ENCODE results near the gene GUCD1.
"Not testable (repeated sequence)": the region's sequence is repeated elsewhere in the genome, so short reads cannot be mapped to it uniquely, and the experiment has no call there.

Gene GUCD1

GRCh38 chr22:24554313-24555164 is at the start of gene GUCD1:
TSS of gene GUCD1 (minus strand) at chr22:24555138. CDS start at chr22:24554991, 147 bp downstream.
- DNase-seq, result no peak

DNA sequence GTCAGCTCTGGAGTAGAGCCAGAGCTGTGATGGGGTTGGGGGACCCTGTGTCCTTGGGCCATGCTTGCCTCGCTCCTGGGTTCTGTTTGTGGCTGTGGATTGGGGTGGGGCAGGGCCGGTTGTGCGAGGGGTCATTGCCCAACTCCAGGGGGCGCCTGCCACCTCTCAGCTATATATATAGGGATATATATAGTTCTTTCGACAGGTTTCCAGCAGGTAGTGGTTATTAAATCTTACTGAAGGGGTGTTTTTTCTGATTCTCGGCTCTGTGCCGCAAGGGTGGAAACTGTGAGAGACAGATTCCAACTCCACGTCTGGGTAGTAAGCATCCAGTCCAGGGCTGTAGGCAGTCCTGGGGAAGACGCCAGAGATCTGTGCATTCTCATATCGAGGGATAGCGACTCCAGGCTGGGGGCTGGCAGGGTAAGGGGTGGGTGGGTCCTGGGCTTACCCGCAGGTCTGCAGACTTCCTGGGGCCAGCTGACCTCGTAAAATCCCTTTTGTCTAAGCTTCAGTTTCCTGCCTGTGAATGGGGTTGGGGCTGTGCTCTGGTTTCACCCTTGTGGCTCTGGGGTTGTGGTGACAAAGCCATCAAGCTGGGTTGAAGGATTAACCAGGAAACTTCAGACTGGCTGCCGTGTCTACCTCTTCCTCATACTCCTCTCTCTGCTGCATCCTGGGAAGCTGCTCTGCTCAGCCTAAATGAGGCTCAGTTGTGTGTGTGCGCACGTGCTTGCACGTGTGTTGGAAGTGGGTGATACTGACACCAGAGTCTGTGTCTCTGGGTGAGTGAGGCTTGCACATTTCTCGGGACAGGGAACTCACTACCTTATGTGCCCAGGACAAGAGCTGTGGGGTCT is 49.1 kb upstream of the GUCD1 start:
- not testable (repeated sequence) for DNase-seq

DNA sequence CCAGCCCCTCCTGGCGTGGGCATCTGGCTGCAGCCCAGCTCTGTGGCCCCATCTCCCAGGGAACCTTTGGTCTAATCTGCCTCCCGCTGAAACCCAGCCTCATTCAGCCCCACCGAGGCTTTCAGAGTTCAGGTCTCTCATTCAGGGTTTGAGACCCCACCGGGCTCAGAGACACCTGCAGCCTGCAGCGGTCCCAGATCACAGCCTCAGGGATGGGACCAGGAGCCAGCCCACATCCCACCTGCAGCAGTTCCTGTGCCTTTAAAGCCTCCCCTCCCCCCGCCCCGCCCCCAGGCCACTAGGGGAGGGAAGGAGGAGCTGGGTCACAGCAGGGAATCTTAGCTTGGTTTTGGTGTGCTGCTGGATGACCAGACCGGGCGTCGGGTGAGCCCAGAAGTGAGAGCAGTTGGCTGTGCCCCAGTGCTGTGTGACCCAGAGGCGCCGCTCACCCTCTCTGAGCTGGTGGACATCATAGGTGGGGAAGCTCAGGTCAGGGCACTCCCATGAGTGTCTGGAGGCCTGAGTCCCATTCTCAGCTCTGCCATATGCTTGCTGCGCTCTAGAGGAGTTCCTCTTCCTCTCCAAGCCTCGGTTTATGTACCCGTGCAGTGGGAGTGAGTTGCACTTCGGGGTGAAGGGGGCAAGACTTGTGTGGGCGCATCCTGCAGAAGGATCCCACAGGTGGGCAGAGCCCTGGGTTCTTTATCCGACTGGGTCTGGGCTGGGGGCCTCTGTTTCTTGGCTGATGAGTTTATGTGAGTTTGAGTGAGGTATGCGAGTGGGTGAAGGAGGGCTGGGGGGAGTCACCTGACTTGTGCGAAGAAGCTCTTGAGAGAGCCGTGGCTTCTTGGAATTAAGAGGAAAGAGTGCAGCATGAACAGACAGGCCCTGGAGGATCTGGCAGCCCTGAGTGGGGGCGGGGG is 48.2 kb upstream of the GUCD1 start, which contains the start of gene GGT1:
TSS of gene GGT1 (plus strand) at position 347 of the 923 bp plus-strand sequence. CDS start 7,889 bp downstream, outside the sequence.
- not testable (repeated sequence) for DNase-seq

- not testable (repeated sequence) for DNase-seq
Observed at GRCh38 chr22:24602105-24602749, 47.3 kb upstream of the GUCD1 start.

GRCh38 chr22:24601217-24602104 is 46.5 kb upstream of the GUCD1 start:
- DNase-seq, result no peak

DNA sequence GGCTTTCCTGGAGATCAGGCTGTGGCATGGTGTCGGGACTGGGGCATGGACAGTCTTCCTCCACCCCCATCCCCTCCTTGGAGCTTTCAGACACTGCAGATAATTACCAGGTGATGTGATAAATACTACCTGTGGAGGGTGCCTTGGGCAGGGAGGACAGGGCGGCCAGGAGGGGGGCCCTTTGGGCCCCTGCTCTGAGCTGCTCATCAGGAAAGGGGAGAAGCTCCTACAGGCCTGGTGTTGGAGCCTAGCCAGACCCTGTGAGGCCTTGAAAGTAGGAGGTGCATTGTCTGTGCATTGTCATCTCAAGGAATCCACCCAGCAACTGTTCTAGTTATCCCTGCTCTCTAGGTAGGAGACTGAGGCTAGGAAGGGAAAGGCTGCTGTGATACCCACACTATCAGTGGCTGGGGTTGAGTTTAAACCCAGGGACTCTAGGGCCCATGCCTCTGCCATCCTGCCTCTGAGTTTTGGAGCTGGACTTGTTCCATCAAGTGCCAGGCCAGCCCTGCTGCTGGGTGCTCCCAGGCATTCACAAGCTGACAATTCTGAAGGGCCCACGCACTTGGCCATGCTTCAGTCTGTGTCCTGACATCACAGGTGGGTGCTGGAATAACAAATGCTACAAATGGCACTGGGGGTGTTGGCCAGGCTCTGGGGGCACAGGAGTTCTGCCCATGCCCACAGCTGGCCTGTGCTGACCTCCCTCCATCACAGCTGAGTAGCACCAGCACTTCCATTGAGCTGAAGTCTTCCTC is 45.2 kb upstream of the GUCD1 start:
- DNase-seq, result not testable (repeated sequence)

DNA sequence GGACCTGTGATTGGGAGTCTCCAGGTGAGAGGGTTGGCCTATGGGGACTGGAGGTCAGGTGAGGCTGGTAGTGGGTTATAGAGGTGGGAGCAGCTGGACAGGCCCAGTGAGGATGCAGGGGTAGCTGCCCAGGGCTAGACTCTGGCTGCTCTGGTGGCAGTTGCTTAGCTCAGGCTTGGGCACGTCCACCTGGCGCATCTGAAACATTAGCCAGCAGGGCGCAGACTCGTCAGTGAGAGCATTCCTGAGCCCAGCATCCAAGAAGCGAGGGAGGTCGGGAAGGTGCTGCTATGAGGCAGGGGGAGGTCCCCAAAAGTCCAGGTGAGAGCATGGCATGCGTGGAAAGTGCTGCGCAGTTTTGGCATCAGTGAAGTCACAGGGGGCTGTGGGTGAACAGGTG is 44.6 kb upstream of the GUCD1 start:
- no peak for DNase-seq

DNA sequence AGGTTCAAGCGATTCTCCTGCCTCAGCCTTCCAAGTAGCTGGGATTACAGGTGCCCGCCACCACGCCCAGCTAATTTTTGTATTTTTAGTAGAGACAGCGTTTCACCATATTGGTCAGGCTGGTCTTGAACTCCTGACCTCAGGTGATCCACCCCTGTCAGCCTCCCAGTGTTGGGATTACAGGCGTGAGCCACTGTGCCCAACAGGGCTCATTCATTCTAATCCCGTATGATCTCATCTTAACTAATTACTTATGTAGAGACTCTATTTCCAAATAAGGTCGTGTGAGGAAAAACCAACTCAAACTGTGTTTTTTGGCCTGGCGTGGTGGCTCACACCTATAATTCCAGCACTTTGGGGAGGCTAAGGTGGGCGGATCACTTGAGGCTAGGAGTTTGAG is 42.1 kb upstream of the GUCD1 start:
- not testable (repeated sequence) for DNase-seq

- DNase-seq, result no peak
Observed at GRCh38 chr22:24595863-24596262, 40.9 kb upstream of the GUCD1 start.

GRCh38 chr22:24595228-24595627 is 40.3 kb upstream of the GUCD1 start:
- no peak for DNase-seq

DNA sequence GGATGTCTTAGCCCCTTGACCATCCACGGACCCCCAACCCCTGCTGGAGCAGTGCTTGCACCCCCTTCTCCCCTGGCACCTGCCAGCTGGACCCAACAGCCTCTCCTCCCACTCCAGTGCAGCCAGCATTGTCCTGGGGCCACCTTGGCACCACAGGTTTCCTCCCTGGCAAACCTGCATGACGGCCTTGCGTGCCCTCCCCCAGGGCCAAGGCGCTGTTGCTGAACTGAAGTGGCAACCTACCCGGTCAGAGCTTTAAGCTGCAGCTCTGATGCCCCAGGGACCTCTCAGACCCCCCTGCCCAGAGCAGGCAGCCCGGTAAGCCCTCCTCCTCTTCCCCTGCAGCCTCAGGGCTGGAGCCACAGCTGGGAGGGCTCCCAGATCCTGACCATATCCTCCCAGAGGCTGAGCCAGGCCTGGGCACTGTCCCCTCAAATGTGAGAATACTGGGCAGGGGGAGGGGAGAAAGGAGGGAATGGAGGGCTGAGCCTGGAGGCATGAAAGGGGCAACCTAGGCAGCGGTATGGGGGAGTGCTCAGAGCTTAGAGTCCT is 39.7 kb upstream of the GUCD1 start:
- no peak for DNase-seq

DNA sequence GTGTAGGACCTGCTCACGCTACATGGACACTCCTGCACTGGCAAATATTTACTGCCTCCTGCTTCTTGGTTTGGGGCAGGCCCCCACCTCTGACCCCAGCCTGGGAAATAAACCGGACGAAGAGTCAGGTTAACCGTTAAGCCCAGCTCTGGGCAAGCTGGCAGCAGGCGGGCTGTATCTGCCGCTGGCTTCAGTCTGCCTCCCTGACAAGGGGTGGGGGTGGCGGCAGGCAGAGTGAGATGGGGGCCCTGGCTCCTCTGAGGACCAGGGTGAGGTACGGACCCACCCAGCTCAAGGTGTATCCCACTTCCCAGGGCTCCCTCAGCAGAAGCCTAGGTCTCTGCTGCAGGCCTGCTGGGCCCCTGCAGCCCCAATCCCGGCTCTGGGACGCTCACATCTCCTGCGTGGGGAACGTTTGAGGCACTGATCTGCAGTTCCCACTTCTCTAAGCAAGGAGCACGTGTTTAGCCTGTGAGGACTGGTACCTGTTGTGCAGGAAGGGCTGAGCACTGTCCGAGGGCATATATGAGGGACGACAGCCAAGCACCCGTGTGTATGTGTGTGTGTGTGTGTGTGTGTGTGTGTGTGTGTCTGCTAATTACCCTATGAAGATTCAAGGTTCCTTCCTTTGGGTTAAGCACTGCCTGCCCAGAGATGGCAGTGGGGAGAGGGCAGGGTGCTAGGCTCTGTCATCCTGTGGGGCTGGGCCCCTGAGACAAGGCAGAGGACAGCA is 39.1 kb upstream of the GUCD1 start:
- no peak for DNase-seq

- DNase-seq, result not testable (repeated sequence)
Observed at GRCh38 chr22:24593559-24593835, 38.6 kb upstream of the GUCD1 start.

GRCh38 chr22:24592851-24593558 is 38.1 kb upstream of the GUCD1 start, which contains the start of gene LRRC75B:
TSS of gene LRRC75B (minus strand) at chr22:24593073. CDS start at chr22:24593039, 34 bp downstream.
- no peak for DNase-seq

GRCh38 chr22:24592058-24592850 is 37.3 kb upstream of the GUCD1 start:
- no peak for DNase-seq

GRCh38 chr22:24591286-24591830 is 36.4 kb upstream of the GUCD1 start:
- DNase-seq, result no peak

- DNase-seq, result no peak
Observed at GRCh38 chr22:24590596-24591173, 35.7 kb upstream of the GUCD1 start.

All from activated CD4-positive, CD25-positive, alpha-beta regulatory T cell treated with anti-CD3 and anti-CD28 coated beads, Interleukin-2, amount 50 U/mL, for 72 hours (primary cell).